Natural killer cell (primary cell): ENCODE results near the gene RXRA. TPM values are rescaled to one million over a fixed set of nuclear protein-coding genes. Genes with fewer than 3 reads are reported as not detected.

Experiments used
- ATAC-seq, 3 donors: fragments of 150-1000 bp in 2 of 3; fragments of 200-7000 bp in 1 of 3; cut with Tn5 transposase; 1 replicate in 1 of 3; 2 replicates in 2 of 3; pipeline ENCODE4 v1.10.0; 2021; ENCODE audit warnings: mild to moderate bottlenecking in 2 of 3, moderate library complexity in 2 of 3
- DNase-seq, 2 donors: peaks; one replicate each; pipeline versions ENCODE4 v3.0.0 to v3.0.0-alpha.2; 2013 to 2021; ENCODE audit warnings: mixed read lengths in 1 of 2
- H3K27ac ChIP-seq: one replicate; pipeline ENCODE4 v1.5.1; 2013; ENCODE audit warnings: mild to moderate bottlenecking, low read length
- H3K27me3 ChIP-seq: one replicate; pipeline ENCODE4 v1.6.1; 2013; ENCODE audit warnings: low read length; ENCODE audit not compliant: control insufficient read depth, insufficient read depth
- H3K36me3 ChIP-seq: one replicate; pipeline ENCODE4 v1.6.1; 2013; ENCODE audit warnings: low read length; ENCODE audit not compliant: control insufficient read depth, insufficient read depth
- H3K4me1 ChIP-seq: one replicate; pipeline ENCODE4 v1.6.1; 2013; ENCODE audit warnings: low read length; ENCODE audit not compliant: control insufficient read depth, insufficient read depth
- H3K4me3 ChIP-seq: one replicate; pipeline ENCODE4 v1.5.1; 2013; ENCODE audit warnings: low read length
- H3K9me3 ChIP-seq: one replicate; pipeline ENCODE4 v1.6.1; 2013; ENCODE audit warnings: low read length; ENCODE audit not compliant: control insufficient read depth, insufficient read depth
- H3K27ac Mint-ChIP-seq, 2 donors: one replicate each; pipeline ENCODE4 v1.8.0; 2022; ENCODE audit warnings: mild to moderate bottlenecking in 2 of 2, mixed read lengths in 2 of 2, moderate library complexity in 1 of 2
- H3K27me3 Mint-ChIP-seq, 2 donors: one replicate each; pipeline ENCODE4 v1.8.0; 2022; ENCODE audit warnings: low read depth in 2 of 2, mixed read lengths in 2 of 2
- H3K36me3 Mint-ChIP-seq: one replicate; pipeline ENCODE4 v1.8.0; 2022; ENCODE audit warnings: mixed read lengths
- H3K4me1 Mint-ChIP-seq, 2 donors: one replicate each; pipeline ENCODE4 v1.8.0; 2022; ENCODE audit warnings: mixed read lengths in 2 of 2
- H3K4me3 Mint-ChIP-seq: one replicate; pipeline ENCODE4 v1.8.0; 2022; ENCODE audit warnings: mild to moderate bottlenecking, moderate library complexity, mixed read lengths
- H3K9me3 Mint-ChIP-seq, 2 donors: one replicate each; pipeline ENCODE4 v1.8.0; 2022; ENCODE audit warnings: mixed read lengths in 2 of 2
- CTCF ChIP-seq: fragments of 200-600 bp; IDR thresholded peaks from one replicate; pipeline ENCODE4 v1.8.0; 2022; ENCODE audit warnings: antibody characterized with exemption
- WGBS: methylation state at CpG from one replicate; pipeline ENCODE4 v1.1.7; 2013; ENCODE audit warnings: missing lambda C conversion rate; ENCODE audit not compliant: insufficient coverage; 5-methylcytosine and 5-hydroxymethylcytosine counted together
- intact Hi-C: fragments of 100-400 bp; cut with micrococcal nuclease; formaldehyde crosslinking; loops from one replicate; pipeline ENCODE4 v1.14.2; 2022
- total RNA-seq, 4 donors: library from RNA; stranded (reverse); fragments of 120-200 nt in 1 of 4; gene quantifications; one replicate each; pipeline versions ENCODE4 v1.2.3 to v1.2.4, GENCODE V29; 2013 to 2022

RXRA gene
- total RNA-seq, 3 donors from 2014 or later (not counting 1 experiment from before 2014, with no cell fraction given) = 30.9 to 64.1 (median 42.2) TPM

- Histone ChIP-seq H3K9me3 (no peaks in the 10 kb centered on the region), H3K36me3 (no peaks in the 10 kb centered on the region), H3K4me1 (no peaks in the 10 kb centered on the region), H3K27me3 (peaks cover 4% of the 10 kb centered on the region), H3K4me3 (no peak overlapping the region), H3K27ac (no peak overlapping the region)
- H3K4me1 Mint-ChIP-seq = peaks cover 0 to 6% of the 10 kb centered on the region in 2 donors
- H3K27me3 Mint-ChIP-seq = peaks cover 11 to 19% of the 10 kb centered on the region in 2 donors
- intact Hi-C loops = no loop called here
- no peak for ATAC-seq
- no peak overlapping the region for H3K27ac Mint-ChIP-seq
- no peak for DNase-seq
- 66% methylated on average over 27 of the region's 35 CpGs for WGBS
- H3K9me3 Mint-ChIP-seq = no peaks in the 10 kb centered on the region
- no peak for TF ChIP-seq CTCF
- H3K4me3 Mint-ChIP-seq = no peak overlapping the region
- H3K36me3 Mint-ChIP-seq = no peaks in the 10 kb centered on the region
Observed at GRCh38 chr9:134287591-134288491, 38.4 kb upstream of the RXRA start.

GRCh38 chr9:134288746-134289145 is 37.5 kb upstream of the RXRA start:
- peaks cover 2% of the 10 kb centered on the region for H3K27me3 ChIP-seq
- H3K4me1 ChIP-seq = peaks cover 6% of the 10 kb centered on the region
- no peaks in the 10 kb centered on the region for H3K36me3 ChIP-seq
- no peak overlapping the region for H3K4me3 Mint-ChIP-seq
- H3K9me3 ChIP-seq = no peaks in the 10 kb centered on the region
- intact Hi-C loops = no loop called here
- no peak for TF ChIP-seq CTCF
- no peak overlapping the region for H3K27ac ChIP-seq
- H3K27me3 Mint-ChIP-seq = peaks cover 11 to 19% of the 10 kb centered on the region in 2 donors
- H3K4me1 Mint-ChIP-seq = peaks cover 0 to 6% of the 10 kb centered on the region in 2 donors
- no peaks in the 10 kb centered on the region for H3K36me3 Mint-ChIP-seq
- no peaks in the 10 kb centered on the region for H3K9me3 Mint-ChIP-seq
- WGBS = 92% methylated on average over 10 of the region's 10 CpGs
- H3K27ac Mint-ChIP-seq = no peak overlapping the region
- H3K4me3 ChIP-seq = no peak overlapping the region
- no peak for ATAC-seq
- DNase-seq = no peak

- Mint-ChIP-seq H3K4me1 (peaks cover 0 to 6% of the 10 kb centered on the region in 2 donors), H3K9me3 (no peaks in the 10 kb centered on the region), H3K27ac (no peak overlapping the region), H3K4me3 (no peak overlapping the region), H3K27me3 (peaks cover 11 to 19% of the 10 kb centered on the region in 2 donors), H3K36me3 (no peaks in the 10 kb centered on the region)
- ATAC-seq (no peak), DNase-seq (no peak)
- H3K27me3 ChIP-seq = no peaks in the 10 kb centered on the region
- H3K27ac ChIP-seq = no peak overlapping the region
- no peaks in the 10 kb centered on the region for H3K36me3 ChIP-seq
- H3K4me3 ChIP-seq = no peak overlapping the region
- peaks cover 12% of the 10 kb centered on the region for H3K4me1 ChIP-seq
- TF ChIP-seq CTCF = no peak
- intact Hi-C loops = no loop called here
- no peaks in the 10 kb centered on the region for H3K9me3 ChIP-seq
- WGBS = 89% methylated on average over 12 of the region's 12 CpGs
Observed at GRCh38 chr9:134289241-134289875, 36.9 kb upstream of the RXRA start.
